DOHH2 (cell line): ENCODE data around the gene AFG3L2.

Experiments
- CTCF ChIP-seq: fragments of 200-600 bp; sonication (generic); IDR thresholded peaks from one replicate; pipeline ENCODE4 v1.5.1; 2014; ENCODE audit warnings: antibody characterized with exemption, mild to moderate bottlenecking, low read depth, low read length; ENCODE audit not compliant: poor library complexity, severe bottlenecking
- EZH2phosphoT487 ChIP-seq: fragments of 200-600 bp; sonication (generic); IDR thresholded peaks from 2 replicates; pipeline ENCODE4 v1.6.1; 2017; ENCODE audit warnings: borderline replicate concordance, mild to moderate bottlenecking, antibody characterized with exemption, low read length, moderate library complexity, mixed read lengths

- no peak for TF ChIP-seq CTCF
- TF ChIP-seq EZH2phosphoT487, result no peak
Measured at GRCh38 chr18:12342661-12343060, 34.4 kb downstream of the AFG3L2 start.
